IMR-90 (cell line): ENCODE results near the gene TMEM170A. TPM values are rescaled to one million over a fixed set of nuclear protein-coding genes. Genes with fewer than 3 reads are reported as not detected.

ENCODE experiments used
- ATAC-seq: fragments of 200-7000 bp; cut with Tn5 transposase; 2 replicates; pipeline ENCODE4 v1.9.1; 2020; ENCODE audit warnings: low read depth, mild to moderate bottlenecking, moderate library complexity
- BruUV-seq: library from RNA; stranded (reverse); fragments of 400-500 nt; replicated peaks from 2 replicates; lab custom pipeline; 2021; lab: Mats Ljungman, UMichigan
- CTCF ChIA-PET: fragments of 300-600 bp; formaldehyde crosslinking; extraction: SDS; loops from one replicate; lab custom pipeline; 2021; ENCODE audit warnings: antibody characterized with exemption; lab: Yijun Ruan, JAX
- POLR2A ChIA-PET: fragments of 300-600 bp; sonication (Branson Sonifier 250); formaldehyde crosslinking; loops from one replicate; lab custom pipeline; 2022; ENCODE audit warnings: antibody characterized with exemption; ENCODE audit not compliant: unreplicated experiment; lab: Charles Lee
- DNase-seq: peaks from one replicate; pipeline ENCODE4 v3.0.0; 2013
- H2AFZ ChIP-seq: replicated peaks from 2 replicates; pipeline ENCODE3; 2013; ENCODE audit warnings: low read length, mild to moderate bottlenecking; ENCODE audit not compliant: poor library complexity
- H2AK5ac ChIP-seq: 2 replicates; pipeline ENCODE4 v1.6.1; 2013; ENCODE audit warnings: low read depth, low read length, inconsistent platforms
- H2AK9ac ChIP-seq: replicated peaks from 2 replicates; pipeline ENCODE3; 2013; ENCODE audit warnings: mild to moderate bottlenecking, low read depth, low read length, moderate library complexity; ENCODE audit not compliant: poor library complexity
- H2BK120ac ChIP-seq: 2 replicates; pipeline ENCODE4 v1.6.1; 2013; ENCODE audit warnings: low read depth, low read length, inconsistent platforms
- H2BK15ac ChIP-seq: 3 replicates; pipeline ENCODE4 v1.6.1; 2013; ENCODE audit warnings: low read depth, low read length, inconsistent platforms
- H2BK20ac ChIP-seq: 2 replicates; pipeline ENCODE4 v1.6.1; 2013; ENCODE audit warnings: low read depth, mild to moderate bottlenecking, inconsistent platforms, low read length, moderate library complexity
- H2BK5ac ChIP-seq: 2 replicates; pipeline ENCODE4 v1.6.1; 2013; ENCODE audit warnings: mild to moderate bottlenecking, low read depth, low read length, inconsistent platforms; ENCODE audit not compliant: poor library complexity, severe bottlenecking
- H3K14ac ChIP-seq: replicated peaks from 2 replicates; pipeline ENCODE4 v1.6.1; 2013; ENCODE audit warnings: low read depth, low read length, inconsistent platforms
- H3K18ac ChIP-seq: 2 replicates; pipeline ENCODE4 v1.6.1; 2013; ENCODE audit warnings: low read depth, low read length, control low read depth
- H3K23ac ChIP-seq: 2 replicates; pipeline ENCODE4 v1.6.1; 2013; ENCODE audit warnings: low read depth, low read length, inconsistent platforms
- H3K27ac ChIP-seq: 2 replicates; pipeline ENCODE4 v1.5.1; 2013; ENCODE audit warnings: mild to moderate bottlenecking, control low read depth, low read length; ENCODE audit not compliant: insufficient read depth
- H3K27me3 ChIP-seq: 2 replicates; pipeline ENCODE4 v1.6.1; 2013; ENCODE audit warnings: low read length; ENCODE audit not compliant: control insufficient read depth, insufficient read depth
- H3K36me3 ChIP-seq: 2 replicates; pipeline ENCODE4 v1.6.1; 2013; ENCODE audit warnings: low read length, mixed read lengths; ENCODE audit not compliant: control insufficient read depth, insufficient read depth
- H3K4ac ChIP-seq: 2 replicates; pipeline ENCODE4 v1.6.1; 2013; ENCODE audit warnings: low read depth, low read length, inconsistent platforms
- H3K4me1 ChIP-seq: 2 replicates; pipeline ENCODE4 v1.6.1; 2013; ENCODE audit warnings: low read length, mixed read lengths; ENCODE audit not compliant: control insufficient read depth, insufficient read depth
- H3K4me2 ChIP-seq: 2 replicates; pipeline ENCODE4 v1.6.1; 2013; ENCODE audit warnings: low read depth, mild to moderate bottlenecking, control low read depth, low read length, moderate library complexity
- H3K4me3 ChIP-seq: 2 replicates; pipeline ENCODE4 v1.5.1; 2013; ENCODE audit warnings: low read depth, mild to moderate bottlenecking, control low read depth, low read length, moderate library complexity; ENCODE audit not compliant: insufficient read depth
- H3K56ac ChIP-seq: 2 replicates; pipeline ENCODE4 v1.6.1; 2013; ENCODE audit warnings: low read length, inconsistent platforms; ENCODE audit not compliant: insufficient read depth; ENCODE audit errors: extremely low read depth
- H3K79me1 ChIP-seq, 2 experiments: 2 replicates each; pipeline ENCODE4 v1.6.1; 2013; ENCODE audit warnings: low read length in 2 of 2, inconsistent platforms in 1 of 2, low read depth in 1 of 2
- H3K9ac ChIP-seq: 2 replicates; pipeline ENCODE4 v1.6.1; 2013; ENCODE audit warnings: low read depth, low read length, control low read depth
- H3K9me1 ChIP-seq: 2 replicates; pipeline ENCODE4 v1.6.1; 2013; ENCODE audit warnings: low read length, inconsistent platforms; ENCODE audit not compliant: insufficient read depth
- H3K9me3 ChIP-seq: 2 replicates; pipeline ENCODE4 v1.6.1; 2013; ENCODE audit warnings: low read length; ENCODE audit not compliant: control insufficient read depth, insufficient read depth
- H4K20me1 ChIP-seq: 2 replicates; pipeline ENCODE4 v1.6.1; 2013; ENCODE audit warnings: low read length, inconsistent platforms; ENCODE audit not compliant: insufficient read depth
- H4K5ac ChIP-seq: 2 replicates; pipeline ENCODE4 v1.6.1; 2013; ENCODE audit warnings: mild to moderate bottlenecking, low read depth, low read length, control low read depth
- H4K8ac ChIP-seq, 2 experiments: 2 replicates each; pipeline ENCODE4 v1.6.1; 2013; ENCODE audit warnings: low read depth in 2 of 2, low read length in 2 of 2, control low read depth in 1 of 2, inconsistent platforms in 1 of 2
- H4K91ac ChIP-seq: 2 replicates; pipeline ENCODE4 v1.6.1; 2013; ENCODE audit warnings: low read depth, low read length, inconsistent platforms; ENCODE audit not compliant: insufficient read depth
- MAFK ChIP-seq: IDR thresholded peaks from 2 replicates; pipeline ENCODE4 v1.6.1; 2012; ENCODE audit warnings: low read depth, low read length, improper control_type of control experiment
- MAZ ChIP-seq: IDR thresholded peaks from 2 replicates; pipeline ENCODE4 v1.6.1; 2012; ENCODE audit warnings: low read depth, mild to moderate bottlenecking, low read length, improper control_type of control experiment, moderate library complexity, borderline replicate concordance
- POLR2A ChIP-seq: IDR thresholded peaks from 2 replicates; pipeline ENCODE4 v1.6.1; 2012; ENCODE audit warnings: mild to moderate bottlenecking, low read depth, low read length
- WGBS, 2 experiments: methylation state at CpG; one replicate each; pipeline versions ENCODE4 v1.1.5 to v1.1.7; 2013; ENCODE audit warnings: missing lambda C conversion rate in 2 of 2; ENCODE audit not compliant: insufficient read length in 1 of 2; ENCODE audit errors: extremely low coverage in 2 of 2; 5-methylcytosine and 5-hydroxymethylcytosine counted together
- dilution Hi-C: fragments of 300-500 bp; cut with HindIII; formaldehyde crosslinking; loops from one replicate; pipeline ENCODE4 v1.14.3; 2018; ENCODE audit warnings: low sequenced_read_pairs; ENCODE audit not compliant: unreplicated experiment
- in situ Hi-C: fragments of 300-500 bp; cut with MboI; formaldehyde crosslinking; loops from 3 replicates; pipeline ENCODE4 v1.14.3; 2019; ENCODE audit warnings: low sequenced_read_pairs, inconsistent platforms, mixed read lengths
- intact Hi-C: fragments of 100-400 bp; cut with micrococcal nuclease; formaldehyde crosslinking; loops from 2 replicates; pipeline ENCODE4 v1.10.0; 2022
- polyA plus RNA-seq, 3 experiments: library from polyadenylated mRNA; depleted of rRNA; stranded (reverse); fragments of >200 nt; gene quantifications; 2 replicates each; pipeline ENCODE4 v1.2.3, GENCODE V29; 2012; ENCODE audit warnings: low replicate concordance in 1 of 3
- total RNA-seq: library from RNA; depleted of rRNA; stranded (reverse); fragments of >200 nt; gene quantifications from 2 replicates; pipeline ENCODE4 v1.2.3, GENCODE V29; 2012
- TF ChIP-seq, protein P1 (sequence below): fragments of 150-350 bp; IDR thresholded peaks from 2 replicates; pipeline ENCODE4 v1.6.1; 2016; ENCODE audit warnings: low read depth, mild to moderate bottlenecking, low read length, moderate library complexity, borderline replicate concordance
- TF ChIP-seq, protein P2 (sequence below): fragments of 150-350 bp; IDR thresholded peaks from 2 replicates; pipeline ENCODE4 v1.6.1; 2017; ENCODE audit warnings: mild to moderate bottlenecking, antibody characterized with exemption, low read length, low read depth
- TF ChIP-seq, protein P3 (sequence below): conservative IDR thresholded peaks from 2 replicates; pipeline ENCODE4 v1.5.1; 2012; ENCODE audit warnings: mild to moderate bottlenecking, low read depth, low read length, improper control_type of control experiment

The TMEM170A gene
- total and polyA plus RNA-seq, 2 of the 4 experiments (the other 2 are of a cell fraction): 7.3 to 10.9 TPM

DNA sequence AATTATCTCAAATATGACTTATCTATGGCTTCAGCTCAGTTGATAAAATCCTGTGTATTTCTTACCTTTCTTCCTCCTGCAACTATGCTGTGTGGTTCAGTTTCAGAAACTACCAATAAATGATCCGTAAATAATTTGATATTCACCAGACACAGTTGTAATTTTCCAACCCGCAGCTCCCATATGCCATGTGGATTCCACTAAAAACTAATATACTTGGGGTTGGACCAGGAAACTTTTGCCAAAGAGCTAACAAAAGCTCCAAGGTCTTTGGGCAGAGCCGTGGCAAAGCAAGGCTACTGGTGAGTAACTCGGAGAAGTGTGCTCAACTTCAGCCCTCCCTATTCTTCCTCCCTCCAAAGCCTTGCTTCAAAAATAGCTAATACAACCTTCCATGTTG is 33.1 kb upstream of the TMEM170A start:
- Histone ChIP-seq H3K14ac (no peak overlapping the region), H3K18ac (no peak overlapping the region), H3K27ac (no peak overlapping the region), H2BK5ac (no peak overlapping the region), H4K91ac (no peak overlapping the region), H4K20me1 (no peaks in the 10 kb centered on the region), H2BK120ac (no peak overlapping the region), H3K23ac (no peak overlapping the region), H3K27me3 (peaks cover 19% of the 10 kb centered on the region), H3K9me1 (no peaks in the 10 kb centered on the region), H2BK20ac (no peak overlapping the region), H3K56ac (no peak overlapping the region), H3K4me3 (no peak overlapping the region), H3K79me1 (no peaks in the 10 kb centered on the region), H3K9ac (no peak overlapping the region), H3K4me2 (no peak overlapping the region), H3K36me3 (no peaks in the 10 kb centered on the region), H3K9me3 (no peaks in the 10 kb centered on the region), H3K4ac (no peak overlapping the region), H2AK9ac (no peak overlapping the region), H2BK15ac (no peak overlapping the region), H4K5ac (no peak overlapping the region), H3K4me1 (peaks cover 1% of the 10 kb centered on the region; the same call in 1 of the 2 replicates), H2AK5ac (no peak overlapping the region), H2AFZ (no peak overlapping the region), H4K8ac (no peak overlapping the region)
- no TSS peak for BruUV-seq
- TF ChIP-seq, protein P1, sequence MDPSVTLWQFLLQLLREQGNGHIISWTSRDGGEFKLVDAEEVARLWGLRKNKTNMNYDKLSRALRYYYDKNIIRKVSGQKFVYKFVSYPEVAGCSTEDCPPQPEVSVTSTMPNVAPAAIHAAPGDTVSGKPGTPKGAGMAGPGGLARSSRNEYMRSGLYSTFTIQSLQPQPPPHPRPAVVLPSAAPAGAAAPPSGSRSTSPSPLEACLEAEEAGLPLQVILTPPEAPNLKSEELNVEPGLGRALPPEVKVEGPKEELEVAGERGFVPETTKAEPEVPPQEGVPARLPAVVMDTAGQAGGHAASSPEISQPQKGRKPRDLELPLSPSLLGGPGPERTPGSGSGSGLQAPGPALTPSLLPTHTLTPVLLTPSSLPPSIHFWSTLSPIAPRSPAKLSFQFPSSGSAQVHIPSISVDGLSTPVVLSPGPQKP: no peak
- no peak for TF ChIP-seq MAFK
- TF ChIP-seq, protein P2, sequence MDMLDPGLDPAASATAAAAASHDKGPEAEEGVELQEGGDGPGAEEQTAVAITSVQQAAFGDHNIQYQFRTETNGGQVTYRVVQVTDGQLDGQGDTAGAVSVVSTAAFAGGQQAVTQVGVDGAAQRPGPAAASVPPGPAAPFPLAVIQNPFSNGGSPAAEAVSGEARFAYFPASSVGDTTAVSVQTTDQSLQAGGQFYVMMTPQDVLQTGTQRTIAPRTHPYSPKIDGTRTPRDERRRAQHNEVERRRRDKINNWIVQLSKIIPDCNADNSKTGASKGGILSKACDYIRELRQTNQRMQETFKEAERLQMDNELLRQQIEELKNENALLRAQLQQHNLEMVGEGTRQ: no peak
- TF ChIP-seq POLR2A: no peak
- TF ChIP-seq, protein P3, sequence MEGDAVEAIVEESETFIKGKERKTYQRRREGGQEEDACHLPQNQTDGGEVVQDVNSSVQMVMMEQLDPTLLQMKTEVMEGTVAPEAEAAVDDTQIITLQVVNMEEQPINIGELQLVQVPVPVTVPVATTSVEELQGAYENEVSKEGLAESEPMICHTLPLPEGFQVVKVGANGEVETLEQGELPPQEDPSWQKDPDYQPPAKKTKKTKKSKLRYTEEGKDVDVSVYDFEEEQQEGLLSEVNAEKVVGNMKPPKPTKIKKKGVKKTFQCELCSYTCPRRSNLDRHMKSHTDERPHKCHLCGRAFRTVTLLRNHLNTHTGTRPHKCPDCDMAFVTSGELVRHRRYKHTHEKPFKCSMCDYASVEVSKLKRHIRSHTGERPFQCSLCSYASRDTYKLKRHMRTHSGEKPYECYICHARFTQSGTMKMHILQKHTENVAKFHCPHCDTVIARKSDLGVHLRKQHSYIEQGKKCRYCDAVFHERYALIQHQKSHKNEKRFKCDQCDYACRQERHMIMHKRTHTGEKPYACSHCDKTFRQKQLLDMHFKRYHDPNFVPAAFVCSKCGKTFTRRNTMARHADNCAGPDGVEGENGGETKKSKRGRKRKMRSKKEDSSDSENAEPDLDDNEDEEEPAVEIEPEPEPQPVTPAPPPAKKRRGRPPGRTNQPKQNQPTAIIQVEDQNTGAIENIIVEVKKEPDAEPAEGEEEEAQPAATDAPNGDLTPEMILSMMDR: no peak
- no peak for TF ChIP-seq MAZ
- CTCF ChIA-PET: interaction anchor here (1.4 to 1.5 kb wide), 2 partner anchors 20 to 32 kb away, joined by 3 to 5 read pairs; no protein-coding TSS in a partner anchor
- no CpG with 5 or more reads among the region's 4 CpGs for WGBS, 2 experiments
- dilution Hi-C loops: no loop called here
- ATAC-seq: no peak
- intact Hi-C loops: no loop called here
- no peak for DNase-seq
- in situ Hi-C loops: no loop called here
- POLR2A ChIA-PET: no interaction called here
